GM19463 (cell line): ENCODE data around the gene MYOZ3.

ENCODE experiments used
- ATAC-seq: cut with Tn5 transposase; IDR thresholded peaks from one replicate; pipeline ENCODE4 v1.9.1; 2021; ENCODE audit warnings: mild to moderate bottlenecking, moderate library complexity; ENCODE audit not compliant: unreplicated experiment

MYOZ3 gene

GRCh38 chr5:150641824-150642566, 19.1 kb upstream of the MYOZ3 start:
- ATAC-seq: no peak

GRCh38 chr5:150642567-150642927, 18.5 kb upstream of the MYOZ3 start:
- no peak for ATAC-seq

- no peak for ATAC-seq
Measured at GRCh38 chr5:150642991-150643710, 17.9 kb upstream of the MYOZ3 start.

- ATAC-seq: no peak
Measured at GRCh38 chr5:150644058-150644457, 17.0 kb upstream of the MYOZ3 start.

GRCh38 chr5:150644514-150644913, 16.5 kb upstream of the MYOZ3 start:
- ATAC-seq: no peak

DNA sequence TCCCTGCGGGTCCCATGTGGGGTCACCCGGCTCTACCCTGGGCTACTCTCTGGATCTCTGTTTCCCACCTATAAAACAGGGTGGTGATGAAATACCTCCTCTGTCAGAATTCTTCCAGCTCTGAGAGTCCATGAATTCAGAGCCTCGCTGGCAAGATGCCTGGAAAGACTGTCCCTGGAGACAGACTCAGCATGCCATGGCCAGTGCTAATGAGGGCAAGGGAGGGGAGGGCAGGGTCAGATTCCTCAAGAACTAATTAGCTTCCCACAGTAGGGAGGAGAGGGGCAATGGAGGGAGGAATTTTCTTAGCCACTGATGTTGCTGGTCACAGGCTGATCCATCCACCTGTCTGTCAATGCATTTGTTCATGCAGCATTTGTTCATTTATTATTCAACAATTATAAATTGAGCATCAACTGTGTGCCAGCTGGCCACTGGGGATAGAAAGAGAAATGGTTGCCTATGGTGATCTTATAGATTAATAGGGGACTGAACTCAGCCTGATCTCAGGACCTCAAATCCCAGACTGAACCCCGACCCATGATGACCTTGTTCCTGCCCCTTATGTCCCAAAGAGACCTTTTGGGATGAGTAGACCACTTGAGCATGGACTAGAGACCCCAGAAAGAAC, 15.9 kb upstream of the MYOZ3 start:
- ATAC-seq: no peak

GRCh38 chr5:150647275-150648251, 13.5 kb upstream of the MYOZ3 start:
- ATAC-seq: no peak

DNA sequence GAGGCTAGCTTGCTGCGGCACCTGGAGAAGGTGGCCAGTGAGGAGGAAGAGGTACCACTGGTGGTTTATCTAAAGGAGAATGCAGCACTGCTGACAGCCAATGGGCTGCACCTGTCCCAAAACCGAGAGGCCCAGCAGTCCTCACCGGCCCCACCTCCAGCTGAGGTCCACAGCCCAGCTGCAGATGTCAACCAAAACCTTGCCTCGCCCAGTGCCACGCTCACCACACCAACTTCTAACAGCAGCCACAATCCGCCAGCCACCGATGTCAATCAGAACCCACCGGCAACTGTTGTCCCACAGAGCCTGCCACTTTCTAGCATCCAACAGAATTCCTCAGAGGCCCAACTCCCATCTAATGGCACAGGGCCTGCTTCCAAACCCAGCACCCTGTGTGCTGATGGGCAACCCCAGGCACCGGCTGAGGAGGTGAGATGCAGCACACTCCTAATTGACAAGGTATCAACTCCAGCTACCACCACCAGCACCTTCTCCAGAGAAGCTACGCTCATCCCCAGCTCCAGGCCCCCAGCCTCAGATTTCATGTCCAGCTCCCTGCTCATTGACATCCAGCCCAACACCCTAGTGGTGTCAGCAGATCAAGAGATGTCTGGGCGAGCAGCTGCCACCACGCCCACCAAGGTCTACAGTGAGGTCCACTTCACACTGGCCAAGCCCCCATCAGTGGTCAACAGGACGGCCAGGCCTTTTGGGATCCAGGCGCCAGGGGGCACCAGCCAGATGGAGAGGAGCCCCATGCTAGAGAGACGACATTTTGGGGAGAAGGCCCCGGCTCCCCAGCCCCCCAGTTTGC, 12.6 kb upstream of the MYOZ3 start:
- ATAC-seq: no peak

DNA sequence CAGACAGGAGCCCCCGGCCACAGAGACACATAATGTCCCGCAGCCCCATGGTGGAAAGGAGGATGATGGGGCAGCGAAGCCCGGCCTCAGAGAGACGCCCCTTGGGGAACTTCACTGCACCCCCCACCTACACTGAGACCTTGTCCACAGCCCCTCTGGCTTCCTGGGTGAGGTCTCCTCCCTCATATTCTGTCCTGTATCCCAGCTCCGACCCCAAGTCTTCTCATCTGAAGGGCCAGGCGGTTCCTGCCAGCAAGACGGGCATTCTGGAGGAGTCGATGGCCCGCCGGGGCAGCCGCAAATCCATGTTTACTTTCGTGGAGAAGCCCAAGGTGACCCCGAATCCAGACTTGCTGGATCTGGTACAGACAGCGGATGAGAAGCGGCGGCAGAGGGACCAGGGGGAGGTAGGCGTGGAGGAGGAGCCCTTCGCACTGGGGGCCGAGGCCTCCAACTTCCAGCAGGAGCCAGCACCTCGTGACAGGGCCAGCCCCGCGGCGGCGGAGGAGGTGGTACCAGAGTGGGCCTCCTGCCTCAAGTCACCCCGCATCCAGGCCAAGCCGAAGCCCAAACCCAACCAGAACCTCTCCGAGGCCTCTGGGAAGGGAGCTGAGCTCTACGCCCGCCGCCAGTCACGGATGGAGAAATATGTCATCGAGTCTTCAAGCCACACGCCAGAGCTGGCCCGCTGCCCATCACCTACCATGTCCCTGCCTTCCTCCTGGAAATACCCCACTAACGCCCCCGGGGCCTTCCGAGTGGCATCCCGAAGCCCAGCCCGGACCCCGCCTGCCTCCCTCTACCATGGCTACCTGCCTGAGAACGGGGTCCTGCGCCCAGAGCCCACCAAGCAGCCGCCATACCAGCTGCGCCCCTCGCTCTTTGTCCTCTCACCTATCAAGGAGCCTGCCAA, 11.7 kb upstream of the MYOZ3 start:
- no peak for ATAC-seq

DNA sequence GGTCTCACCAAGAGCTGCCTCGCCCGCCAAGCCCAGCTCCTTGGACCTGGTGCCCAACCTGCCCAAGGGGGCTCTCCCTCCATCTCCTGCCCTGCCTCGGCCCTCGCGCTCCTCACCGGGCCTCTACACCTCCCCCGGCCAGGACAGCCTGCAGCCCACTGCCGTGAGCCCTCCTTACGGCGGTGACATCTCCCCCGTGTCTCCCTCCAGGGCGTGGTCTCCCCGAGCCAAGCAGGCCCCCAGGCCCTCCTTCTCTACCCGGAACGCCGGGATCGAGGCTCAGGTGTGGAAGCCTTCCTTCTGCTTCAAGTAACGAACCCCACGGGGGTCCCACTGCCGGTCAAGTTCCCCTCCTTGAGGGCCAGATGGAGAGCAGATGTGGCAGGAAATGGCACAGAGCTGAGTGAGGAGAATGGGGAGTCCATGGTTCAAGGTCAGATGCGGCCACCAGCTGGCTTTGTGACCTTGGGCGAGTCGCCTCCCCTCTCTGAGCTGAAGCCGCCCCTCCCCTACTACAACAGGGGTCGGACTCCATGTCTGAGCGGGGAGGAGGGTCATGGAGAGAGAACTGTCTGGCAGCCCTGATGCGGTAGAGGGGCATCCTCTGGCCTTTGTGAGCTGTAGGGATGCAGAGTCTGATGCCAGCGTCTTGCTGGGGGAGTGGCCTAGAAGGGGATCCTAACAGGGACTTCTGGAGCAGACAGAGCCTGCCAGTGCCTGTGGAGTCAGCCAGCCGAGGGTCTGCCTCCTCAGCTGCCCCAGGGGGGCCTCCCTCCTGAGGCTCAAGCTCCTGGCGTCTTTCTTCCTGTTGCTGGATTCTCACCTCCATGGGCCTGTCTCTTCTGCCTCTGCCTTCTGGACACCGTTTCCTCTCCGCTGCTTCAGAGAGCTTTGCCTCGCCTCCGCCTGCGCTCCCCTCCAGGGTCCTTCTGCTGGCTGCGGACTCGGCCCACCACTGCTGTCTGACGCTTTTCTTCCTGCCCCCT, 10.7 kb upstream of the MYOZ3 start:
- ATAC-seq: no peak

GRCh38 chr5:150651382-150651781, 9.7 kb upstream of the MYOZ3 start:
- no peak for ATAC-seq

- no peak for ATAC-seq
Measured at GRCh38 chr5:150651924-150652671, 9.0 kb upstream of the MYOZ3 start.

- ATAC-seq: no peak
Measured at GRCh38 chr5:150653145-150653761, 7.8 kb upstream of the MYOZ3 start.

- no peak for ATAC-seq
Measured at GRCh38 chr5:150653762-150654556, 7.1 kb upstream of the MYOZ3 start.

DNA sequence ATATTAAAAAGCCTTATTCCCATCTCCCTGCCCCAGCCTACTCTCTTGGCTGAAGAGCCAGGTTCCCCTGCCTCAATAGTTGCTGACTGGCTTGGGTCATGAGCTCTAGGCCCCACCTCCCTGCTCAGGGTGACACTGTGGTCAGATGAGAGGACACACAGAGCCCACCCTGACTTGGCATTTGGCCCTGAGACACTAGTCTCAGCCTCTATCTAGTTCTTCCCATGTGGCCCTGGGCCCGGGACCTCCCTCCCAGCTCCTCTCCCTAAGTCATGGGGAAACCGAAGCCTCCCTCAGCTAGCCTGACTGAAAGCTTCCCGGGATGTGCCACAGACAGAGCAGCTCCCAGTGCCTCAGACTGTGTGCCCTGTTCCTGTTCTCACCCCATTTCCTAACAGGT, 5.8 kb upstream of the MYOZ3 start:
- ATAC-seq: no peak
